ENCODE measurements around the gene DNAAF5.
A peak's percentile ranks its signal among the peaks of the same experiment; 100 is the strongest.
"Not testable (repeated sequence)": the region's sequence is repeated elsewhere in the genome, so short reads cannot be mapped to it uniquely, and the experiment has no call there.

The DNAAF5 gene

DNA sequence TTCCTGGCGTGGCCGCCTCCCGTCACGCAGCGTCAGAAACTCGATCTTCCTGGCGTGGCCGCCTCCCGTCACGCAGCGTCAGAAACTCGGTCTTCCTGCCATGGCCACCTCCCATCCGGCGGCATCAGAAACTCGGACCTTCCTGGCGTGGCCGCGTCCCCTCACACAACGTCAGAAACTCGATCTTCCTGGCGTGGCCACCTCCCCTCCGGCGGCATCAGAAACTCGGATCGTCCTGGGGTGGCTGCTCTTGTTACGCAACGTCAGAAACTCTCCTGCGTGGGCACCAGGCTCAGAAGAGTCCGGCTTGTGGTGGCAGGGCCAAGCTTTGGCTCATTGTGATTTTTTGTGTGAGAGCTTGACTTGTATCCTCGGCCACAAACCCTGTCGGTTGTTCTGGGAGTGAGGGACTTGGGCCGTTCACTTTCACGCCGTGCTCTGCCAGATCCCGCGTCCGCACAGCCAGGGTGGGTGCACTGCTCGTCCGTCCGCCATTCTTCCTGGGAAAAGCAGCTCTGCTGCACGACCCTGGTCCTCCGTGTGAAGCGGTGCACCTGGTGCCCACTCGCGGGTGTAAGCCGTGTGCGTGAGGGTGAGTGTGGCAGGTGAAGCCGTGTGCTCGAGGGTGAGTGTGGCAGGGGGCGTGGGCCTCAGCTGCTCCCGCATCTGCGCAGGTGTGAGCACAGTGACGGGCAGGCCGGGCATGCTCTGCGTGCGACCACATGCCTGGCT is 56.4 kb downstream of the DNAAF5 start:
- no peak for DNase-seq (ENCODE audit: low read depth in 2 of 2)

DNA sequence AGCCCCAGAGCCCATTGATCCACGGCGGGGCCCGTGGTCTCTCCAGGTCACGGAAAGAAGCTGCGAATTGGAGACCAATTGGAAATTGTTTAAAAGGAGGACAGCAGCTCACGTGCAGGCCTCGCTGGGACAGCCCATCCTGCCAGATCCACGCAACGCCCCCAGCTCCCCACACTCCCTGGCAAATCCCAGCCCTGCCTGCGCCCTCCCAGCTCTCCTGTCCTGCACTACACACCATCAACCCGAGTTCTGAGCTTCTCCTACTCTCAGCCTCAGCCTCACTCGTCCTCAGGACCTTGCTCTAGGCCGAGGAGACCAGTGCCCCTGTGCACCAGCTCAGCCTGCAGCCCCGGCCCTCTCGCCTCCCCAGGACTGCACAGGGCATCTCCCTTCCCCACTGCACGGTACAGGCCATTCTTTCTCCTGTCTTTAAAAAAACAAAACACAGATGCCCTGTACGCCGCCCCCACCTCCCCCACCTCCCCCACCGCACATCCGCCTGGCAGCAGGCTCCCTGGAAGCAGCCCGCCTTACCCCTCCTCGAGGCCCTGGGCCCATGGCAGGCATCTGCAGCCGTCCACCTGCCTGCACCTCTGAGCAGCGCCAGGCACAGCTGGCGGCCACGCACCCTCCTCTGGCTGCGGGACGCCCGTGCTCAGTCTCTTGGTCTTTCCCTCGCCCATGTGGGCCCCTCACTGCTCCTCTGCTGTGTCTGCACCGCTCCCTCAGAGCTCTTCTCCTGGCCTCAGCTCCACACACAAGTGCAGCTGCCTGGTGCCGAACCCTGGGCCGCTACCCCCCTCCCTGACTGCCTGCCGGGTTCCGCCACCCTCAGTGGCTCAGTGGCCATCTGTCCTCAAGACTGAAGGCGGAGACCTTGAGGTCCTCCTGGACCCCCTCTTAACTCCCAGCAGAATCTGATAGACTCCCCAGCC is 57.3 kb downstream of the DNAAF5 start:
- no peak for DNase-seq (ENCODE audit: low read depth in 2 of 2)

DNA sequence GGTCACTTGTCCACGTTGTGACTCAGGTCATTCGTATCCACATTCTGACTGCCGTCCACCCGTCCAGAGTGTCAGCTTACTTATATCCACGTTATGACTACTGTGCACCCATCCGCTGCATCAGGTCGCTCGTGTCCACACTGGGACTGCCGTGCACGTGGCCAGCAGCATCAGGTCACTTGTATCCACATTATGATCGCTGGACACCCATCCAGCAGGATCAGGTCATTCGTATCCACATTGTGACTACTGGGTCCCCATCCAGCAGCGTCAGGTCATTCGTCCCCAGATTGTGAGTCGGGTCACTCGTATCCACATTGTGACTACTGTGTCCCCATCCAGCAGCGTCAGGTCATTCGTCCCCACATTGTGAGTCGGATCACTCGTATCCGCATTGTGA is 58.5 kb downstream of the DNAAF5 start:
- DNase-seq (ENCODE audit: low read depth in 2 of 2), result no peak

DNA sequence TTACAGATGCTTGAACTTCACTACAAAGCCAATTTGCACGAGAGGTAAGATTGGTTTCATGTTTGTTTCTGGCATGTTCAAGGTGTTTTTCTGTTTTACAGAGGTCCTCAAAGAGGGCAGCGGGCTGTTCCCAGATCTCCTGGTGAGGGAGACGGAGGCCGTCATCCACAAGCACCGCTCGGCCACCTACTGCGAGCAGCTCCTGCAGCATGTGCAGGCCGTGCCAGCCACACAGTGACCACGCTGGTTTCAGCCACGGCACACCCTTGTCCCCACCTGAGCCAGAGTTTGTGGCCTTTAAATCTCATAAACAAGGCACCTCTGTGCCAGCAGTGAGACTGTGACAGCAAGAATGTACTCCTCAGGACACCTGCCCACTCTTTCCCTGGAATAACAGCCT is 58.9 kb downstream of the DNAAF5 start:
- no peak for DNase-seq (ENCODE audit: low read depth in 2 of 2)

DNA sequence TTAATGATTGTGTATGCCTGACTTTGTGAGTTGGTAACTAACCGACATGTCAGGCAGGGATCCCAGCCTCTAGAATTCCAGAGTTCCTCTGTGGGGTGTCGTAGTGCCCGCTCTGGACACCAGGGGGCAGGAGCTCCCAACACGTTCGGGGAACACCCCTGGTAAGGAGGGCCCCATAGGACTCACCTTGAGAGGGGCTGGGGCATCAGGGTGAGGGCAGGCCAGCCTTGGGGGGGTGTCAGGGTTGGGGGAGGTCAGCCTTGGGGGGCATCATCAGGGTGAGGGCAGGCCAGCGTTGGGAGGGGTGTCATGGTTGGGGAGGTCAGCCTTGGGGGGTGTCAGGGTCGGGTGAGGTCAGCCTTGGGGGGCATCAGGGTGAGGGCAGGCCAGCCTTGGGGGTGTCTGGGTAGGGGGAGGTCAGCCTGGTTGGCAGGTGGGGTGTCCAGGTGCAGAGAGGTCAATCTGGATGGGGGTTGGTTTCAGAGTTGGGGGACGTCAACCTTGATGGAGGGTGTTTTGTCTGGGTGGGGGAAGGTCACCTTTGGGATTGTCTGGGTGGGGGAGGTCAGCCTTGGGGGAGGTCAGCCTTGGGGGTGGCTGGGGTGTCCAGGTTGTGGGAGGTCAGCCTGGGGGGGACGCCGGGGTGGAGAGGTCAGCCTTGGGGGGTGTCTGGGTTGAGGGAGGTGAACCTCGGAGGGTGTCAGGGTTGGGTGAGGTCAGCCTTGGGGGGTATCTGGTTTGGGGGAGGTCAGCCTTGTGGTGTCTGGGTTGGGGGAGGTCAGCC is 60.2 kb downstream of the DNAAF5 start:
- DNase-seq (ENCODE audit: low read depth in 2 of 2), result peak; percentile 47 to 67

- DNase-seq (ENCODE audit: low read depth in 2 of 2), result no peak
These were observed 61.1 kb downstream of the DNAAF5 start for GRCh38 chr7:787332-788240.

GRCh38 chr7:791519-791918 is 65.0 kb downstream of the DNAAF5 start:
- DNase-seq (ENCODE audit: low read depth in 2 of 2), result no peak

- no peak for DNase-seq (ENCODE audit: low read depth in 2 of 2)
These were observed 67.7 kb downstream of the DNAAF5 start for GRCh38 chr7:794207-794606.

DNA sequence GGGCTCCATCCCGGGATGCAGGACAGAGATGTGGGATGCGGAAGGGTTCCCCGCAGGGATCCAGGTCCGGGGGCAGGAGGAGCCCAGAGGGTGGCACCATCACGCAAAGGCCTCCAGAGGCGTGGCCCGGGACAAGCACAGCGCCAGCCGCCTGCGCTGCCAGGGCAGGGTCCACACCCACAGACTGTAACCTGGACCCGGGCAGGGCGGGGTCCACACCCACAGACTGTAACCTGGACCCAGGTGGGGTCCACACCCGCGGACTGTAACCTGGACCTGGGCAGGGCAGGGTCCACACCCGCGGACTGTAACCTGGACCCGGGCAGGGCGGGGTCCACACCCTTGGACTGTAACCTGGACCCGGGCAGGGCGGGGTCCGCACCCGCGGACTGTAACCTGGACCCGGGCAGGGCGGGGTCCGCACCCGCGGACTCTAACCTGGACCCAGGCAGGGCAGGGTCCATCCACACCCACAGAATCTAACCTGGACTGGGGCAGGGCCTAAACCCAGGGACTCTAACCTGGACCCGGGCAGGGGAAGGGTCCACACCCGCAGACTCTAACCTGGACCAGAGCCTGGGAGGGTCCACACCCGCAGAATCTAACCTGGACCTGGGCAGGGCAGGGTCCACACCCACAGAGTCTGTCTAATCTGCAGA is 68.3 kb downstream of the DNAAF5 start:
- no peak for DNase-seq (ENCODE audit: low read depth in 2 of 2)

DNA sequence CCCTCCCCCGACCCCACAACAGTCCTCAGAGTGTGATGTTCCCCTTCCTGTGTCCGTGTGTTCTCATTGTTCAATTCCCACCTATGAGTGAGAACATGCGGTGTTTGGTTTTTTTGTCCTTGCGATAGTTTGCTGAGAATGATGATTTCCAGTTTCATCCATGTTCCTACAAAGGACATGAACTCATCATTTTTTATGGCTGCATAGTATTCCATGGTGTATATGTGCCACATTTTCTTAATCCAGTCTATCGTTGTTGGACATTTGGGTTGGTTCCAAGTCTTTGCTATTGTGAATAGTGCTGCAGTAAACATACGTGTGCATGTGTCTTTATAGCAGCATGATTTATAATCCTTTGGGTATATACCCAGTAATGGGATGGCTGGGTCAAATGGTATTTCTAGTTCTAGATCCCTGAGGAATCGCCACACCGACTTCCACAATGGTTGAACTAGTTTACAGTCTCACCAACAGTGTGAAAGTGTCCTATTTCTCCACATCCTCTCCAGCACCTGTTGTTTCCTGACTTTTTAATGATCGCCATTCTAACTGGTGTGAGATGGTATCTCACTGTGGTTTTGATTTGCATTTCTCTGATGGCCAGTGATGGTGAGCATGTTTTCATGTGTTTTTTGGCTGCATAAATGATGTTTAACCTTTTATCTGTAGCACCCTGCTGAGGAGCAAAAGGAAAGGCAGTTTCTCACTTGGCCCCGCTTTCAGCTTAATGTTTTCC is 70.1 kb downstream of the DNAAF5 start:
- not testable (repeated sequence) for DNase-seq (ENCODE audit: low read depth in 2 of 2)

DNA sequence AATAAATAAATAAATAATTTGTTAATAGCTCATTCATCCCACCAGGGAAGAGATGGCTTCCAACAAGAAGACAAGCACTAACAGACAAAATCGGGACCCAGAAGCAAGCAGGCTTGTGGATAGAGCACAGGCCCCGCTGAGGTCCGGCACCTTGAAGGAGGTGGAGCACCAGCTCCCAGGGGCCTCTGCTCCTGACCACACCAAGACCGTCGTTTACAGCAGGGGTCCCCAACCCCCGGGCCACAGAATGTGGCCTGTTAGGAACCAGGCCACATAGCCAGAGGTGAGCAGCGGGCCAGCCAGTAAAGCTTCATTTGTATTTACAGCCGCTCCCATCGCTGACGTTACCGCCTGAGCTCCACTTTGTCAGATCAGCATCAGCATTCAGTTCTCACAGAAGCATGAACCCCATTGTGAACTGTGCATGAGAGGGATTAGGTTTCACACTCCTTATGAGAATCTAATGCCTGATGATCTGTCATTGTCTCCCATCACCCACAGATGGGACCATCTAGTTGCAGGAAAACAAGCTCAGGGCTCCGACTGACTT is 72.5 kb downstream of the DNAAF5 start:
- no peak for DNase-seq (ENCODE audit: low read depth in 2 of 2)

DNA sequence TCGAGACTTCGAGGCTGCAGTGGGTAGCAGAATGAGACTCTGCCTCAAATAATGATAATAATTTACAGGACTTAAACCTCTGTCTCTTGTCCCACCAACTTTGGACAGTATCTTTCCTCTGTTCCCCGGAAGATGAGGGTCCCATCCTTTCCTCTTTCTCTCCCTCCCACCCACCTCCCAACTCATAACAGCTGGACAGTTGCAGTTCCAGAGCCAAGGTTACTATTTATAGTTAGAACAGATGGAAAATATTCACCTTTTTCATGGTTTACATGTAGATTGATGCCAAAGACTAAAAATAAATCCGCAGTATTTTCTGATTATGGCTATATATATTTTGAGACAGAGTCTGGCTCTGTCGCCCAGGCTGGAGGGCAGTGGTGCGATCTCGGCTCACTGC is 74.2 kb downstream of the DNAAF5 start:
- no peak for DNase-seq (ENCODE audit: low read depth in 2 of 2)

GRCh38 chr7:801351-801750 is 74.9 kb downstream of the DNAAF5 start:
- not testable (repeated sequence) for DNase-seq (ENCODE audit: low read depth in 2 of 2)

DNA sequence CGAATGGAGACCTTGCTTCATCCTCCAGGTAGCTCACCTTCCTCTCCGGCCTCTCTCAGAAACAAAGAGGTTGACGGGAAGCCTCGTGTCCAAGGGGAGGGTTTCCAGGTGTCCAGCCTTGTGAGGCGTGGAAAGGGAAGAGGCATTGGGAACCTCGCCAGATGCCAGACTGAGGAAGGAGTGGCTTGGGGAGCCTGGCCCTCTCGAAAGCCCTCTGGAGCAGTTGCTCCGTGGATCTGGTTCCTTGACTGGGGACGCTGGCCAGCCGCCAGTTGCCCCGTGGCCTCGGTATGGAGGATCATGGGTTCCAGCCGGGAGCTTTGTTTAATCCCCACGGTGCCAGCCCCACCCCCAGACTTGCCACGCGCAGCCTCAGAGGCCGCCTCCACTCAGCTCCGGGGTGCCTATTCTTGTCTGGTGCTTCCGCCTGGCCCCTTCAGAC is 75.5 kb downstream of the DNAAF5 start:
- no peak for DNase-seq (ENCODE audit: low read depth in 2 of 2)

DNA sequence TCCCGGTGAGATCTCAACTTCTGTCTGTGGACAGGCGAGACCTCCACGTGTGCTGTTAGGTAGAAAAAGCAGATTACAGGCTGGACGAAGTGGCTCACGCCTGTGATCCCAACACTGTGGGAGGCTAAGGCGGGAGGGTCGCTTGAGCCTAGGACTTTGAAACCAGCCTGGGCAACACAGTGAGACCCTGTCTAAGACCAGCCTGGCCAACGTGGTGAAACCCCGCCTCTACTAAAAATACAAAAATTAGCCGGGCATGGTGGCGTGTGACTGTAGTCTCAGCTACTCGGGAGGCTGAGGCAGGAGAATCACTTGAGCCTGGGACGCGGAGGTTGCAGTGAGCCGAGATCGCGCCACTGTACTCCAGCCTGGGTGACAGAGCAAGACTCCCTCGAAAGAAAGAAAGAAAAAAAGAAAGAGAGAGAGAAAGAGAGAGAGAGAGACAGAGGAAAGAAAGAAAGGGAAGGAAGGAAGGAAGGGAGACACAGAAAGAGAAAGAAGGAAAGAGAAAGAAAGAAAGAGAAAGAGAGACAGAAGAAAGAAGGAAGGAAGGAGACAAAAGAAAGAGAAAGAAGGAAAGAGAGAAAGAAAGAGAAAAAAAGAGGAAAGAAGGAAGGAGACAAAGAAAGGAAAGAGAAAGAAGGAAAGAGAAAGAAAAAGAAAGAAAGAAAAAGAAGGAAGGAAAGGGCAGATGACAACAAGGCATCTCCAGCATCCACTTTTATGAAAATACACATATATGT is 76.2 kb downstream of the DNAAF5 start:
- no peak for DNase-seq (ENCODE audit: low read depth in 2 of 2)

- DNase-seq (ENCODE audit: low read depth in 2 of 2), result no peak
These were observed 76.7 kb downstream of the DNAAF5 start for GRCh38 chr7:803243-803635.

- not testable (repeated sequence) for DNase-seq (ENCODE audit: low read depth in 2 of 2)
These were observed 77.3 kb downstream of the DNAAF5 start for GRCh38 chr7:803796-804195.

DNA sequence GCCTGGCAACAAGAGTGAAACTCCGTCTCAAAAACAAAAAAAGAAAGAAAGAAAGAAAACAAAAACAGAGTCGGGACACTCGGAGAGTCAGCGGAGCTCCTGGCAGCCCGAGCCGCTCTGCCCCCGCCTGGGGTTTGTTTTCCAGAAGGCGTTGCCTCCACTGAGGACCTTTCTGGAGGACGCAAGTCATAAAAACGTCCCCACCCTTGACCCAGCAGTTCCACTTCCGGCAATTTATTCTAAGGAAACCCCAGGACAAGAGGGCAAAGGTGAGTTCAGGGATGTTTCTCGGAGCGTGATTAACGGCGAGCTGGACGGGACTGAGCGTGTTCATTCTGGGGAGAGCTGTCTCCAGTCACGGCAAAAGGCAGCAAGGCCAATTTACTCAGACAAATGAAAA is 78.8 kb downstream of the DNAAF5 start:
- no peak for DNase-seq (ENCODE audit: low read depth in 2 of 2)

Measured in stimulated activated CD8-positive, alpha-beta memory T cell treated with anti-CD3 and anti-CD28 coated beads, Interleukin-2, amount 100 ng/mL, for 48 hours (primary cell).